NB4 (cell line): ENCODE measurements around the gene ACAA2.

Experiments used
- DNase-seq: peaks from one replicate; pipeline ENCODE4 v3.0.0; 2010; ENCODE audit warnings: low read depth
- H3K4me3 ChIP-seq: one replicate; pipeline ENCODE4 v1.5.1; 2011; ENCODE audit warnings: mild to moderate bottlenecking, low read depth, low read length, moderate library complexity
- MYC ChIP-seq: IDR thresholded peaks from 2 replicates; pipeline ENCODE4 v1.6.1; 2011; ENCODE audit warnings: low read depth, low read length
- POLR2A ChIP-seq: IDR thresholded peaks from 2 replicates; pipeline ENCODE4 v1.6.1; 2011; ENCODE audit warnings: mild to moderate bottlenecking; ENCODE audit not compliant: insufficient read length; ENCODE audit errors: extremely low read depth
- TF ChIP-seq, protein P1 (sequence below): IDR thresholded peaks from 2 replicates; pipeline ENCODE4 v1.6.1; 2011; ENCODE audit warnings: low read depth, low read length
- TF ChIP-seq, protein P2 (sequence below): IDR thresholded peaks from one replicate; pipeline ENCODE4 v1.5.1; 2012; ENCODE audit warnings: low read depth, low read length

ACAA2 gene

DNA sequence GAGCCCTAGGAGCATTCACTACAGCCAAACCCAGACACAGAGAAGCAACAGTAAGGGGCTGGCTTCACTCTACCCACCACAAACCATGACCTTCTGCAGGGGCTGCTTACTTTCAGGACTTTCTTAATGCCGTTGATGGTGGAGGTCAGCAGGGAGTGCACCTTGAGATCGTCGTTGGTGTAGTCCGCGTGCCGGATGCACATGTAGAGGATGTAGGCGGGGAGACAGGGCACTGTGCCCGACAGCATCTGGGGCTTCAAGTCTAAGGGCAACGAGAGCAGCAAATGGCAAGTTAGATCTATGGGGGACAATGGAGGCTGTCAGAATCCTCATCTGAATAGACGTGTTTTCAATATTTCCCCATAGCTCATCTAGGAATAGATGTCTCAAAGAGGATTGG, 29.8 kb upstream of the ACAA2 start:
- H3K4me3 ChIP-seq = no peak overlapping the region
- TF ChIP-seq, protein P1, sequence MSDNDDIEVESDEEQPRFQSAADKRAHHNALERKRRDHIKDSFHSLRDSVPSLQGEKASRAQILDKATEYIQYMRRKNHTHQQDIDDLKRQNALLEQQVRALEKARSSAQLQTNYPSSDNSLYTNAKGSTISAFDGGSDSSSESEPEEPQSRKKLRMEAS = no peak
- TF ChIP-seq MYC (no peak), POLR2A (no peak)
- TF ChIP-seq, protein P2, sequence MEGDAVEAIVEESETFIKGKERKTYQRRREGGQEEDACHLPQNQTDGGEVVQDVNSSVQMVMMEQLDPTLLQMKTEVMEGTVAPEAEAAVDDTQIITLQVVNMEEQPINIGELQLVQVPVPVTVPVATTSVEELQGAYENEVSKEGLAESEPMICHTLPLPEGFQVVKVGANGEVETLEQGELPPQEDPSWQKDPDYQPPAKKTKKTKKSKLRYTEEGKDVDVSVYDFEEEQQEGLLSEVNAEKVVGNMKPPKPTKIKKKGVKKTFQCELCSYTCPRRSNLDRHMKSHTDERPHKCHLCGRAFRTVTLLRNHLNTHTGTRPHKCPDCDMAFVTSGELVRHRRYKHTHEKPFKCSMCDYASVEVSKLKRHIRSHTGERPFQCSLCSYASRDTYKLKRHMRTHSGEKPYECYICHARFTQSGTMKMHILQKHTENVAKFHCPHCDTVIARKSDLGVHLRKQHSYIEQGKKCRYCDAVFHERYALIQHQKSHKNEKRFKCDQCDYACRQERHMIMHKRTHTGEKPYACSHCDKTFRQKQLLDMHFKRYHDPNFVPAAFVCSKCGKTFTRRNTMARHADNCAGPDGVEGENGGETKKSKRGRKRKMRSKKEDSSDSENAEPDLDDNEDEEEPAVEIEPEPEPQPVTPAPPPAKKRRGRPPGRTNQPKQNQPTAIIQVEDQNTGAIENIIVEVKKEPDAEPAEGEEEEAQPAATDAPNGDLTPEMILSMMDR = no peak
- no peak for DNase-seq

DNA sequence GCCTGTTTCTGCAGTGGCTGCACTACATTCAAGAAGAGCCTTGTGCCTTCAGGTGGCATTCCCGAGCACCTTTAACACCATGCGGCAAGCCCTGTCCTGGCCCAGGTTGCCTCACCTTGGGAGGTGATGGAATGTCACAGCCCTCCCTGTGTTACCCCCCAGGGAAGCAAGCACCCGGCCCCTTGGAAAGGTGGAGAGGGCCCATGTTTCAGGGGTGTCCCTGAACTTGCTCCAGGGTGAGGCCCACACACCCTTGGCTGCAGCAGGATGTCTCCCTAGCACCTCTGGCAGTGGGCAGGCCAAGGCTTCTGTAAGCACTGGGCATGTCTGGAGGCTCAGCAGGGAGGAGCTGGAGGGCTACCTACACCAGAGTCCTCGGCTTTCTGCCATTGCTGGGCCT, 29.3 kb upstream of the ACAA2 start:
- no peak overlapping the region for H3K4me3 ChIP-seq
- TF ChIP-seq, protein P1 = no peak
- TF ChIP-seq MYC (no peak), POLR2A (no peak)
- TF ChIP-seq, protein P2 = no peak
- no peak for DNase-seq

DNA sequence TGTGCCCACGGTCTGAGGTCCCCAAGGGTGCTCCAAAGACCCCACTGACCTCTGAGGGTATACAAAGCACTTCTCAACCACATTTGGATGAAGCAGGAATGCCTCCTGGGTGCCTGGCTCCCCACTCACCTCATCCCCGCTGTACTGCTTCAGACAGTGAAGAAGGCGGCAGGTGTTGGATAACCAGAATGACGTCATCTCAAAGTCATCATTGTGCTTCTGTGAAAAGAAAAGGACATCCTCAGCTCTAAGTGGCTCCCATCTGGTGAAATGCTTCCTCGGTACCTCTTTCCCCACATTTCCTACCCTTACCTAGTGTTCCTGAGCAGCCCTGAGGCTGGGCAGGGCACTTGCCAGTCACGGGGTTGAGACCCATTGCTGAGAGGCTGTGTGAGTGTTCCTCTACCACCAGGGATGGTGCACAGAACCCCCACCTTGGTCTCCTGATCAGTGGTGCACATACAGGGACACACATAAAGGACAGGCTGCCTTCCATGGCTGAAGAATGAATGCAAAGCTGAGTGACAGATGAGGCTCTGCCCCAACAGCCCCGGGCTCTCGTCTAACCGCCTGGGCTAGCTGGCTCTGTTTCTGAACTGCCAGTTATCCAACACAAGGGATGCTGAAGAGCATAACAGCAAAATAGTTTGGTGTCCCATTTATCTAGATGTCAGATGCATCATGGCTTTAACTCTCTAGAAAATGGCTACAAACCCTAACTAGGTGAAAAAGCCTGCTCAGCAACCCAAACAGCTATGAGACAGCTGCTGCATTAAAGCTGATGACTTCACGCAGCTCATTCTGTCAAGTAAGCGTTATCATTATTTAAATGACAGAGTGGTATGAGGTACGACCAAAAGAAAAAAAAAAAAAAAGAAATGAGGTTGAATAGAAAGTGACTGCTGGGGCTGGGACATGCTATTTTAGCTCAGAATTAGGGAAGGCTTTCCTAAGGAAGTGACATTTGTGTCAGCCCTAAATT, 28.2 kb upstream of the ACAA2 start:
- no peak for DNase-seq
- no peak overlapping the region for H3K4me3 ChIP-seq
- TF ChIP-seq, protein P2 = no peak
- no peak for TF ChIP-seq POLR2A
- TF ChIP-seq MYC = no peak
- TF ChIP-seq, protein P1 = no peak

DNA sequence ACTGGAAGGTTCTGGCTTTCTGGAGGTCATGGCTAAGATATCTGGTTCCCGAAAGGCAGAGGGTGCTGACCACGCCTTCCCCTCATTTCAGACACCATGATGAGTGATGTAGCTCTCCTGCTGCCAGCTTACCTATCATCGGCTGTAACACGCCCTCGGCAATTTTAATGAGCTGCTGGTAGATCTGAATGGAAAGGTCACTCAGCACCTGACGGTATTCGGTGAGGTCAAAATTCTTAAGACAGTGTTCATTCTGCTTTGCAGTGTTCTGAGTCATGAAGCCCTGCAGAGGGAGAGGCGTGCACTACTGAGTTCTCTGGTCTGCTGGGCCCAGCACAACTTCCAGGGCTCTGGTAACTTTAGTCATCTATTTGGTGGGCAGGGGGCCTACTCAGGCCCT, 25.7 kb upstream of the ACAA2 start:
- TF ChIP-seq, protein P2 = no peak
- TF ChIP-seq POLR2A (no peak), MYC (no peak)
- TF ChIP-seq, protein P1 = no peak
- H3K4me3 ChIP-seq = no peak overlapping the region
- no peak for DNase-seq

GRCh38 chr18:49838381-49838780, 25.0 kb upstream of the ACAA2 start:
- TF ChIP-seq POLR2A (no peak), MYC (no peak)
- TF ChIP-seq, protein P2 = no peak
- TF ChIP-seq, protein P1 = no peak
- no peak overlapping the region for H3K4me3 ChIP-seq
- no peak for DNase-seq
